HG03354 (cell line): Measurements from ENCODE around the gene GGT6.

Experiments
- ATAC-seq: cut with Tn5 transposase; IDR thresholded peaks from one replicate; pipeline ENCODE4 v1.9.1; 2021; ENCODE audit warnings: mild to moderate bottlenecking; ENCODE audit not compliant: unreplicated experiment, poor library complexity, severe bottlenecking

The GGT6 gene

DNA sequence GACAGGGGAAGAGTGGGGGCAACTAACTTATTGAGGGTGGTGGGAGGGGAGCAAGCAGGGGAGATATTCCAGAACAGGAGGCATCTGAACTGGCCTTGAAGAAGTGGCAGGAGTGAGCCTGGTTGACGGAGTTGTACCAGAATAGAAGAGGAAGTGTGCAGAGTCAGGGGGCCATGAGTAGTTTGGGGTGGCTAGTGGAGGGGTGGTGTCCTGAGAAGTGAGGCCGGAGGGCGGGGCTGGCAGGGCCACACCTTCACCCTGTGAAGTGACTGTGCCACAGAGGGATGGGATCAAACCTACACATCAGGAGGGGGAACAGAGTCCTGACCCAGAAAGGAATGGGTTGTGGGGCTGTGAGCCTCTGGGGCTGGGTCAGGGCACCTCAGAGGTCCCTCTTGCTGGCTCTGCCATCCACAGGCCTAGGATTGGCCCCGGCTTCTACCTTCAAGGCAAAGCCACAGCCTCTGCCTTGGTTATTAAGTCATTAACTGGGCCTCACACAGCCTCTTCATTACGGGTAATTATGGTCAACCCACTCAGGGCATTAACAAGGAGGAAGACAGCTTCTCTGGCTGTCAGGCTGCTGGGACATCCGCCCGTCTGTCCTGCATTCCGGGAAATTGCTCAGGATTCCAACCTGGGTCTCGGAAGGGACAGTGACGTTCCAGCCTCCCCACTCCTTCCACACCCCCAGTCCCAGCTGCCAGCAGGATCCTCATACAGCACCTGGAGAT is 49.0 kb downstream of the GGT6 start:
- no peak for ATAC-seq

DNA sequence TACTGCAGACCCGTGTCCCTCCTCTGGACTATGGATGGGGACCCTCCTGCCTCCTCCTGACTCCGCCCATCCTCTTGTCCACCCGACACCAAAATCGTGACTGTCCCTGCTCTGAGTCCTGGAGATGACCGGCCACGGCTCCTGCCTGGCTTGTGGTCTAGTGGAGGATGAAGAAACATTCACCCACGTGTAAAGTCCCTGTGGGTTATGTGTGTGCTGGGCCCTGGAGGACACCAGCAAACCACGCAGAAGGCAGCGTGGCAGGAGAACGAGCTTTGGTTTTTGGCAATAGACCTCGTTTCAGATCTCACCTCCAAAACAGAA is 49.8 kb downstream of the GGT6 start:
- no peak for ATAC-seq

DNA sequence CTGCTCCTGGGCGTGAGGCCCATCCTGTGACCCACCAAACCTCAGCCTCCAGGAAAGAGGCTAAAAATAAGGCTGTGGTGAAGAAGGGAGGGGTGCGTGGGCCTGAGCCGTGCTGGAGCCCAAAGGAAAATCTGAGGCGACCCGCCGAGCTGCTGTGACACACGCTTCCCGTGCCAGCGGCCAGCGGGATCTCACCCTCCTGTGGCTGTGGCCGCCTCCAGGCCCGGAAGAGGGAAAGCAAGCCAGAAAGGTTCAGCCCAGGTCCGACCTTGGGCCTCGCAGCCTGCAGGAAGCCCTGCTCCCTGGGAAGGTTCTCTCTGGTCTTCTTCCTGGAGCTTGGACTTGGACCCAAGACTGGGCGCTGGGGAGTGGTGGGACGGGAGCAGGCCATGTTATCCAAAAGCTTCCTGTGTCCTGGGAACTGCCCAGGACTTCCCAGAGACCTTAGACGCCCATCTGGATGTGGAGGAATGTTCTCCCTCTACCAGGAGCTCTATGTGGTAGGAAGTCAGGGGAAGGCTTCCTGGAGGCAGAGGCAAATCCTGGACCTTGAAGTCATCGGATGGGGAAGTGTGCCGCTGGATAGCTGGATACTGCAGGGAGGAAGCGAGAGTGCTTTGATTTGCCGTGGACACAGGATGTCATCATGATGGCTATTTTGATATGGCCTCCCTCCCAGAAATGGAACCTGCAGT is 50.3 kb downstream of the GGT6 start:
- no peak for ATAC-seq

DNA sequence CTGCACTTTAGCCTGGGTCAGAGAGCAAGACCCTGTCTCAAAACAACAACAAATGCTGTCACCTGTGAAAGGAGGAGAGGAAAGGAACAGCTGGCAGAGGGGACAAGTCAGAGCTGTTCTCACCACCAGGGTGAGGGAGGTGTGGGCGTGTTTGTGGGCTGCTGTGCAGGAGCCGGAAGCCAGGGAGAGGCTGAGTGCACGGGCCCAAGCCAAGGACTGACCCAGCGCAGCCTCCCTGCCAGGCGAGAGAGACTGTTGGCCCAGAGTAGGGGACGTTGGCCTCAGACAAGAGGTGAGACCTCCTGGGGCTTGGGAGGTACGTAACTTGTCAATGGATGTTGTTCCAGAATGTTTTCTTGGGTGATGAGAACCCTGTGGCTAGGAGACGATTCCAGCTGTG is 51.0 kb downstream of the GGT6 start:
- no peak for ATAC-seq

DNA sequence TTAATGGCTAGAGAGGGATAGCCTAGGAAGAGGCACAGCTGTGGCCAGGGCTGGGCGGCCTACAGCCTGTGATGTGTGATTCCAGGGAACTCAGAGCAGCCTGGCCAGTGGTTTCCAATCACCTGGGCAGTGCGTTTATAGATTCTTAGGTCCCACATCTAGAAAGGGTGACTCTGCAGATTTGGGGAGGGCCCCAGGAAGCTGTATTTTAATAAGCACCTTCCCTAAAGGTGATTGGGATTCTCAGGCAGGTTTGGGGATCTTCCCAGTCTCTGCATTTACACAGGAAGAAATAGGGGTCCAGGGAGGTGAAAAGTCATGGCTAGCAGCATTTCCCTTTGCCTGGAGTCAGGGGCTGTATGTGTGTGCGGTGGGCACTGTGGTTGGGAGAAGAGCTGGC is 52.2 kb downstream of the GGT6 start:
- no peak for ATAC-seq

DNA sequence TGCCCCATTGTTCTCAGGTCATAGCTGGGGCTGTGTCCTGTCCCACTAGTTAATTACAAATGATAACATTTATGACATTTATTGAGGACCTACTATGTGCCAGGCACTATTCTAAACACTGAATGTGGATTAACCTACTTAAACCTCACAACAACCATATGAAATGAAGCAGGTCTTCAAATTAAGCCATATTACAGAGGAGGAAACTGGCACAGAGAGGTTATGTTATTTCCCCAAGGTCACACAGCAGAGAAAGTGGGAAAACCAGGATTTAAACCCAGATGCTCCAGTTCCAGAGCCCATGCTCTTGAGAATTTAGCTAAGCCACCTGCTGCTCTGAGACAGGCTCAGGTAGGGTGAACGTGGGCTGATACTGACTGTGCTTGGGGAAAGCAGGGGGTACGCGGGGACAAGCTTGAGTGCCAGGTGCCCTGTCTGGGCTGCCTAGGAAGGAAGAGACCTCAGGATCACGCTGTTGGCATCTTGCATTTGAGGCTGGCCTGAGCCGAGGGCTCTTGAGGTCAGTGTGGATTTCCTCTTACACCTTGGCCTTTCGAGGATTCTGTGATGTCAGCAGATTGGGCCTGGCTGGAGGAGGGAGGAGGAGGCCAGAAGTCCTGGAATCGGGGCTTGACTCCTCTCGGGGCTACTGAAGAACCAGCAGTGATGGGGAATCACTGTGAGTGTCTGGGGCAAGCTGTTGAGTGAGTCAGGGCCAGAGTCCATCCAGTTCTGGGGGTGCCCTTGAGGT is 52.8 kb downstream of the GGT6 start:
- ATAC-seq, result no peak
